ENCODE measurements around the gene FOXP1.
"Not testable (repeated sequence)": the region's sequence is repeated elsewhere in the genome, so short reads cannot be mapped to it uniquely, and the experiment has no call there.

Gene FOXP1

DNA sequence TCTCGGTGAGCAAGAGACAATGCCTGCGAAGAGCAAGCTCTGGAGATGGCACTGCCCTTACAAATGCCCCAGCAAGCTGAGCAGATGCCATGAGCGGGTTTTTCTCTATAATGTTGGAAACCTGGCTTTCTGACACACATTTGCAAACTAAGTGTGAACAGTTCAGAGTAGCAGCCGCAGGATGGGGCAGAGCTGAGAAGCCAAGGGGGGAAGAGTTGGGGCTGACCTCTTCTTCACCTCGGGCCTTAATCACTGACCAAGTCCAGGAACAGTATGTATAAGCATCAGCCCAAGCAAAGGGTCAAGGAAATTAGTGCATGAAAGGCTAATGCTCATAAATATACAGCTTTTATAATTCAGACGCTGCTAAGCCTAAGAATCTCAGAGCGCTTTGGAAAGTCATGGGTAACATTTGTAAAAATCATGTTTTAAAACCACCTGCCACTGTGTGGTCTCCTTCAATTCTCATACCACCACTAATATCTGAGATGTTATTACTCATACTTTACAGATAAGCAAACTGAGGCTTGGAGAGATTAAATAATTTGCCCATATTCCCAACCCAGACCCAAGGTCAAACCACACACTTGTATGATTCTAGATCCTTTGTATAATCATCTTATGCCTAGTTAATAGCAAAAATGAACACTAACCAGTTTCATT is 603.4 kb downstream of the FOXP1 start:
- no peak for DNase-seq (ENCODE audit: low read depth in 2 of 2)

DNA sequence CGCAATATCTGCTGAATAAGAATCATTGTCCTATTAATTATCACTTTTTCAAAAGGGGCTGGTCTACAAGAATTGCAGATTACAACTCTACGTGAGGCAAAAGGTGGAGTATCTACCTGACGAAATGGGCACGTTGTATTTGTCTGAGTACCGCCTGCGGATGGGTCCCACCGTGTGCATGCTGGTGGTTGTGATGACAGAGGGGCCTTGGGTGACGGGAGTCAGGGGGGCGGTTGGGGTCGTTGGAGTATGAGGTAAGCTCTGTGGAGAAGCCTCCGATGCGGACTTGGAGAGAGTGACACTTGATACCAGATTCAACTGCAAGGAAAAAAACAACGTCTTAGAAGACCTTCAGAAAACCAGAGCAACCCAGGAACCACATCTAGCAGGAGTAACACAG is 605.8 kb downstream of the FOXP1 start:
- DNase-seq (ENCODE audit: low read depth in 2 of 2) = no peak

DNA sequence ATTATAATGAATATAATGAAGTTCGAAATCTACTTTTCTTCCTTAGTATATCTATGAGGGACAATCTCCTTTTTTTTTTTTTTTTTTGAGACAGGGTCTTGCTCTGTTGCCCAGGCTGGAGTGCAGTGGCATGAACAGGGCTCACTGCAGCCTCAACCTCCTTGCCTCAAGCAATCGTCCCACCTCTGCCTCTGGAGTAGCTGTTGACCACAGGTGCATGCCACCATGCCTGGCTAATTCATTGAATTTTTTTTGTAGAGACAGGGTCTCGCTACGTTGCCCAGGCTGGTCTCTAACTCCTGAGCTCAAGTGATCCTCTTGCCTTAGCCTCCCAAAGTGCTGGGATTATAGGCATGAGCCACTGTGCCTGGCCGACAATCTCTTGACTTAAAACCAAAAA is 607.5 kb downstream of the FOXP1 start:
- DNase-seq (ENCODE audit: low read depth in 2 of 2) = not testable (repeated sequence)

DNA sequence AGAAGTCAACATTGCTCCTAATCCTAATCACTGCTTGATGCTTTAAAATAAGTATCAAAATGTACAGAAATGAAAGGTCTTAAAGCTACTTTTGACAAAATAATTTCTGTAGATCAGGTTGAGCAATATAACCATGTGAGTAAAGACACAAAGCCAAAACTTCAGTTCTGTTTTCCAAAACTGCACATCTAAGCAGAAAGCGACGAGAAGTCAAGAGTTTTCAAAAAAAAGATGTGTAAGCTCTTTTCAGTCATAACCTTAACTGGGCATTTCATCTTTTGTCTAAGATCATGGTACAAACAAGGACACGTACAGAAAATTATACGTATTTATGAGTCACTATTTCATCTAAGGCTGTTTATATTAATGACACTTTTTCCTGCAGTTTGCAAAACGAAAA is 608.8 kb downstream of the FOXP1 start:
- no peak for DNase-seq (ENCODE audit: low read depth in 2 of 2)

- no peak for DNase-seq (ENCODE audit: low read depth in 2 of 2)
Measured at GRCh38 chr3:70973558-70973957, 610.0 kb downstream of the FOXP1 start.

GRCh38 chr3:70972855-70973254 is 610.7 kb downstream of the FOXP1 start:
- no peak for DNase-seq (ENCODE audit: low read depth in 2 of 2)

GRCh38 chr3:70970952-70971351 is 612.6 kb downstream of the FOXP1 start:
- DNase-seq (ENCODE audit: low read depth in 2 of 2) = no peak

GRCh38 chr3:70970171-70970570 is 613.4 kb downstream of the FOXP1 start:
- DNase-seq (ENCODE audit: low read depth in 2 of 2) = no peak

DNA sequence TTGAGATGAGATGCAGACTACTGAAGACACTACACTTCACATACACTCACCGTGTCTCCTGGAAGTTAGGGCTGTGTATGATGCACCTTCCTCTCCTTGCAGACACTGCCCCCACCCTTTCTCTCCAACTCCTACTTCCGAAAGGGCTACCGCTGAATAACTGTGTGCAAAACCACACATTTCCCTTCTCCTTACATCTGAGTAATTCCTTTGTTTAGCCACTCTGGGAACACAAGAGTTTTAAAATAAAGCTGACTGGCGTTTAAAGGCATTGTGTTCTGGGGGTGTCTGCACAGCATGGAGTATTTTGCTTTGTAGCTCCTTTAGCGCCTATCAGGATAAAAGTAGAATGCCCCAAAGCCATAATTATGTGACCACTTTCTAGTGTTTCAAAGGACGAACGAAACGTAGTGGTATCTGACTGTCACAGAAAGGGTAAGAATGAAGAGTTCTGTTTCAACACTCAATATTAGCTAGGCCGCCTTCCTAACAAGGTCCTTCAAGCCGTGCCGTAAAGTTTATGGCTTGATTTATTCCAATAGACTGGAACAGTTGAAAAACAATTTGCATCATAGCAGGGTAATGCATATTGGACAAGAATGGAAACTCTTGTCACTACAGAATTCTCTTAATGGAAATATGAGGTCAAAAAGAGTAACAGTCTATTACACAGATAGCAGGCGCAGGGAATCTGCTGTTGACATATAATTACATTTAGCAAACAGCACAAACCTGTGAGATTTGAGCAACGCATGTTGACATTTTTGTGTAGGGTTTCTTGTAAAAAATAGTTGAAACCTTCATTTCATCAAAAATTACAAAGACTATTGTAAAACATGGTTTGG is 619.9 kb downstream of the FOXP1 start:
- DNase-seq (ENCODE audit: low read depth in 2 of 2) = no peak

DNA sequence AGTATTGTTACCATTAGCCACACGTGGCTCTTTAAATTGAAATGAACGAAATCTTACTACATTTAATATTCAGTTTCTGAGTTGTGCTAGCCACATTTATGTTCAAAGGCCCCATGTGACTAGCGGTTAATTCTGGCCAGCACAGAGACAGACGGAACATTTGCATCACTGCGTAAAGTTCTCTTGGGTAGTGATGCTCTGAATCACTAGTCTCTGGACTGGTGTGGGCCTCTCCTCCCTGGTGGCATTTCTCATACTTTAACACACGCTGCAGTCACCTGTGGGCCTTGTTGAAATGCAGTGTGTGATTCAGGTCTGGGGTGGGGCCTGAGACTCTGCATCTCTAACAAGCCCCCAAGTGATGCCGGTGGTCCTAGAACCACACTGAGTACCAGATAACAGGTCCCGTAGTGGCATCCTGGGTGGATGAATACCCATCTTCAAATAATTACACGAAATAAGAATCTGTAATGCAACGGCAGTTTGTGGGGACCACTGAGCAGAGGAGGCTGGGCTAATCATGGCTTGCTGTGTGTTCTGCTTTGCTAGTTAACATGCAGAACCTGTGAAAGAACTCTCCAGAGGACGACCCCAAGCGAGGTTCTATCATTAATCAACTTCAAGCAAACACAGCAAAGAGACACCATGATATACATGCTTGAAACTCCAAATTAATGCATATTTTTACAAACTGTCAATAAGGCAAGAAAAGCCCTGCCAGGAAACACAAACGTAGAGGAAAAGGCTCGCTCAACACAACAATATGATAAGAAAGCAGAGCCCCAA is 623.8 kb downstream of the FOXP1 start:
- no peak for DNase-seq (ENCODE audit: low read depth in 2 of 2)

DNA sequence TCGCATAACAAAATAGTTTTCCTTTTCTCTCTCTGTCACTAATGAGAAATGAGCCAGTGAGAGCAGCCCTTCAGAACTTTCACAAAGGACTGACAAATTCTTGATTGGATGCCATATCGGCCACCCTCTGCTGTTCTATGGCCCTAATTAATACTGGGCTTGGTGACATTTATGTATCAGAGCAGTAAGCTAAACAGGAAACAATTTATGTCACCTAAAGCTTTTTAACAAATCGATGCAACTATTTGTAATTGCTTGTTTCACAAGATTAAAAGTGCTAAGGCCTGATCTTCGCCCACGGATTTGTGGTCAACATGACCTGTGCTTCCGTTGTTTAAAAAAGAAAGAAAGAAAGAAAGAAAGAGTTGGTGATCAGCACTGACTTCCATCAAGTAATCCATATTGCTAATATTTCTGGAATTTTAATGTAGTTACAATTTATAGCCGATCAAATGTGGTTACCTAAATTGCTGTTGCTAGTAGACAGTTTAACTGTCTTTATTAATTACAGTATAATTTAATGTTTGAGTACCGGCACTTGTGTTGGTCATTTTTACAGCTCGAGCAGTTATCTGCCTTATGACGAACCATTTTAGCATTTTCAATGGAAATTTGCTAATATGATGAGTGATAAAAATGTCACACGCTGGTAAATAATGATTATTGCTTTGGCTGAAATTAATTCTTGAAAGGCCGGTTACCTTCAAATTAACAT is 631.3 kb downstream of the FOXP1 start:
- no peak for DNase-seq (ENCODE audit: low read depth in 2 of 2)

GRCh38 chr3:70951316-70951715 is 632.2 kb downstream of the FOXP1 start:
- DNase-seq (ENCODE audit: low read depth in 2 of 2) = peak; percentile 36 to 38

DNA sequence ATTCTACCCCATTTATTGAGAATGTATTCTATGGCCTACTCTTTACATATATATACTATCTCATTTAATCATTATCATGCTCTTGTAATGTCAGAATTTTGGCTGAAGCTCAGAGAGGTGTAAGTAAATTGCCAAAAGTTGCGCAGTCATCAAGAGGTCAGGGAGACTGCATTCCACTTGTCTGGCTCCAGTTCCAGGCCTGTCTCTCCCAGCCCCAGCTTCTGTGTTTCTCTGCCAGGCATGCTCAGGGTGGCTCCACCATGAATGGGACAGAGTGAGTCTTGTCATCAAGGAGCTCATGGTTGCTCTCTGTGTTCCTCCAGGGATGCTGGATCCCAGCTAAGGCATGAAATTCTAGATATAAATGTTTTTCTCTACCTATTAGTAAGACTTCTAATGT is 635.9 kb downstream of the FOXP1 start:
- no peak for DNase-seq (ENCODE audit: low read depth in 2 of 2)

GRCh38 chr3:70943886-70944285 is 639.6 kb downstream of the FOXP1 start:
- DNase-seq (ENCODE audit: low read depth in 2 of 2) = no peak

GRCh38 chr3:70933105-70933810 is 650.3 kb downstream of the FOXP1 start:
- no peak for DNase-seq (ENCODE audit: low read depth in 2 of 2)

DNA sequence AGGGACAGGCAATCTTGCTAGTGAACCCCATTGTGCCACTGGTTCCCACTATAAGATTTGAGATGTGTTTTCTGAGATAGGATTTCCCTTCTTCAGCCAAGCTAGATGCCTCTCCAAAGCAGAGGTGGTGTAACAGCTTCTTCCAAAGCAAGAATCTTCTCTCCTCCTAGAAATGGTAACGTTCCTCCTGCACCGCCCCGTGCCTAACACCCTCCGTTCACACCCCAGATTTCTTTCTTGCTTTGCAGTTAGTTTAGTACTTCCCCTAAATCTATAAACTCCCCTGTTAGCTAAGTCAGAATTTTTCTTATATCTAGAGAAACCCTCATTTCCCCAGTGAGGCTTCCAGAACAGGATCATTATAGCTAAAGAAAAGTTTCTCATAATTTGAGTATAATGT is 653.5 kb downstream of the FOXP1 start:
- no peak for DNase-seq (ENCODE audit: low read depth in 2 of 2)

DNA sequence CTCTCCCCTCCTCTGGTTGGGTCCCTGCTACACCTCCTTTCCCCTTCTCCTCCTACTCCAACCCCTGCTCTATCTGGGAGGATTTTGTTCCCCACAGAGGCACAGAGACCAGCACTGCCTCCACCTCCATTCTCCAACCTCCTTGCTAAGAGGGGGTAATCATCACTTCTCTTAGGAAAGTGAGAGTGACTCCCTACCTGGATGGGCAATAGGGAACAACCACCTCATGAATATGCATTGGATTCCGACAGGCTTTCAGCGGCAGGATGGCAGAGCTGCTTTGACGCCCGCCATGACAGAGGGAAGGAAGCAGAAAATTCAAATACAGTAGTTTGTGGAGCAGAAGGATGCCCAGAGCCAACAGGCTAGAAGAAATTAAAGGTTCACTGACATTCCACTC is 656.3 kb downstream of the FOXP1 start:
- DNase-seq (ENCODE audit: low read depth in 2 of 2) = no peak

DNA sequence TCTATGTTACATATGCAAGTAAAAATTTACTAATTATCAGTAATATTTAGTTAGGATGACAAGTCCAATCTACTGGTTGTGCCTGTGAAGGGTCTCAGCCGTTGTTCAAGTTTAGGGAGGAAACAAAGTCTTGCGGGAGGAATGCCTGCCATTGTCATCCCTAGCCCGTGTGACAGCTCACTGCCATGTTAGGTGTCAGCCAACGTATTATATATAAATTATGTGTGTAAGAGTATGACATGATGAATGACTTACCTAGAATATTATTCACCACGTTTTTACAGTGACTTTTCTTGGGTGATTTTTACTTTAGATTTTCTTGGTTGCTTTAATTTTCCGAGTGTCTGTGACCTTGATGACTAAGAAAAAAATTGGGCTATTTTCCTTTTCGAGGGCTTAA is 656.7 kb downstream of the FOXP1 start:
- DNase-seq (ENCODE audit: low read depth in 2 of 2) = no peak

GRCh38 chr3:70919661-70920060 is 663.9 kb downstream of the FOXP1 start:
- DNase-seq (ENCODE audit: low read depth in 2 of 2) = no peak

DNA sequence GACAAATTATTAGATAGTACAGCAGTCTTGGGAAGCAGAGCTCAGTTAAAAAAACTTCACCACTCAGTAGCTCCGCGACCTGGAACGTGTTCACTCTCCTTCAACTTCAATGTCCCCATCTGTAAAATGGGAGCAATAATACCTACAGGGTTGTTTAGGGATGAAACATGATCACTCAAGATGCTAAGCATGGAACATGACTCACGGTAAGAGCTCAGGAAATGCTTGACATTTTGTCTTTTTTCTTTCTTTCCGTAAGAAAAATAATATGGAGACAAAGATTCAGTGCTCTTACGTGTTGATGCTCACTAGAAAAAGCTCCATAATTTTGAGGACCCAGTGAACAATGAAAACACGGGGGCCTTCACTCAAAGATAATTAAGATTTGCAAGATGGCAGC is 664.4 kb downstream of the FOXP1 start:
- DNase-seq (ENCODE audit: low read depth in 2 of 2) = no peak

DNA sequence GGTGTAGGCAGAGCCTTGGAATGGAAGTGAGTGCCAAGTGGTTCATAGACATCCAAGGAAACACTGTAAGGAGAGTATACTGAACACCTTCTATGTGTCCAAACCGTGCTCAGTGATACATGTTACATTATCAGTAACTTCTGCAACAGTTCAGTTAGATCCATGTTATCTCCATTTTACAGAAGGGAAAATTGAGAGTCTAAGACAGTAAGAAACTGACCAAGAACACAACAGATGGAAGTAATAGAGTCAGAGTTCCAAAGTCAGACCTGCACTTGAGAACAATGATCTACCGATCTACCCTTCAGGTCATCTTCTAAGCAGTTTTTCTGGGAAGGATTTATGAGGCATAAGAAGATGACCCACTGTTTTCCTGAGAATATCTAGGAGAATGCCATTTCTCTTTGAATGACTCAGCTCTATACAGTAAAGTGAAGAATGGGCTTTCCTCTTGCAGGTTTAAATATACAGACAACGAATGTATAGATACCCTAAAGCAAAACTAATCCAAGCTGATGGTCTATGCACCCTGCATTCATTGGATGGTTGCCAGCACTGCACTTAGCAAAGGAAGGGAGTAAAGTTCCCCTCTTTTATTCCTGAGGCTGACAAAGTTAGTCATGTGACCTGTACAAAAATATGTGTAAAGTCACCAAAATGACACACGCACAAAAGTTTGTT is 667.0 kb downstream of the FOXP1 start:
- DNase-seq (ENCODE audit: low read depth in 2 of 2) = no peak

Measured in fibroblast of skin of left biceps (primary cell).